ENCODE measurements around the gene MCF2L. TPM values are rescaled to one million over a fixed set of nuclear protein-coding genes. Genes with fewer than 3 reads are reported as not detected.
A peak's percentile ranks its signal among the peaks of the same experiment; 100 is the strongest.
"Not testable (repeated sequence)": the region's sequence is repeated elsewhere in the genome, so short reads cannot be mapped to it uniquely, and the experiment has no call there.

Gene MCF2L
- total RNA-seq, 1 donor from 2014 or later: 8.0 TPM

DNA sequence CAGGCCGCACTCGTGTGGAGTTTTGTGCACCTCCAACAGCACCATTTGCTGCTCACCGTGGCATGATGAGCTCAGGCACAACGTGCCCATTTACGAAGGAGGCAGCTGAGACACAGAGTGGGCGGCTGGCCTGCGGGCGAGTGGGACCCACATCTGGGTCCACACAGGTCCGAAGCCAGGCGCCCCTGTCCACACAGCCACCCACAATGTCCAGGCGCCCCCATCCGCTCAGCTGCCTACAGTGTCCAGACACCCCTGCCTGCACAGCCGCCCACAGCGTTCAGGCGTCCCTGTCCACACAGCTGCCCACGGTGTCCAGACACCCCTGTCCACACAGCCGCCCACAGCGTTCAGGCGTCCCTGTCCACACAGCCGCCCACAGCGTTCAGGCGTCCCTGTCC is 94.1 kb downstream of the MCF2L start:
- DNase-seq (ENCODE audit: low read depth in 2 of 2): no peak

DNA sequence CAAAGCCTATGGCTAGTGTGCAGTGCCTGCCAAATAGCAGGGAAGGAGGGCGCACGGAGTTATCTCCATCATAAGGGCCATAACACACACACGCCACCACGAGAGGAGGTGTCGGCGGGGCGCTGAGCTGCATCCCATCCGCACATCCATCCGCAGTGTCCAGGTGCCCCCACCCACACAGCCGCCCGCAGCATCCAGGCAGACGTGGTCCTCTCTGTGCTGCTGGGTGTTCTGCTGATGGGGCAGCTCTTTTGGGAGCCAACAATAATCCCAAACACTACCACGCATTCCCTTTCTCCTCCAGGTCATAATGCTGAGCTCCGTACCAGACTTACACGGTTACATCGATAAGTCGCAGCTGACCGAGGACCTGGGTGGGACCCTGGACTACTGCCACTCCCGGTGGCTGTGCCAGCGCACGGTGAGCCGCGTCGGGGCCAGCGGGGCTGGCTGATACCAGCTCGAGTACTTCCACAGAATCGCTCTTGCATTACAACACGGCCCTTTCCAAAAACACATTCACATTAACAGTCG is 95.1 kb downstream of the MCF2L start:
- no peak for DNase-seq (ENCODE audit: low read depth in 2 of 2)

DNA sequence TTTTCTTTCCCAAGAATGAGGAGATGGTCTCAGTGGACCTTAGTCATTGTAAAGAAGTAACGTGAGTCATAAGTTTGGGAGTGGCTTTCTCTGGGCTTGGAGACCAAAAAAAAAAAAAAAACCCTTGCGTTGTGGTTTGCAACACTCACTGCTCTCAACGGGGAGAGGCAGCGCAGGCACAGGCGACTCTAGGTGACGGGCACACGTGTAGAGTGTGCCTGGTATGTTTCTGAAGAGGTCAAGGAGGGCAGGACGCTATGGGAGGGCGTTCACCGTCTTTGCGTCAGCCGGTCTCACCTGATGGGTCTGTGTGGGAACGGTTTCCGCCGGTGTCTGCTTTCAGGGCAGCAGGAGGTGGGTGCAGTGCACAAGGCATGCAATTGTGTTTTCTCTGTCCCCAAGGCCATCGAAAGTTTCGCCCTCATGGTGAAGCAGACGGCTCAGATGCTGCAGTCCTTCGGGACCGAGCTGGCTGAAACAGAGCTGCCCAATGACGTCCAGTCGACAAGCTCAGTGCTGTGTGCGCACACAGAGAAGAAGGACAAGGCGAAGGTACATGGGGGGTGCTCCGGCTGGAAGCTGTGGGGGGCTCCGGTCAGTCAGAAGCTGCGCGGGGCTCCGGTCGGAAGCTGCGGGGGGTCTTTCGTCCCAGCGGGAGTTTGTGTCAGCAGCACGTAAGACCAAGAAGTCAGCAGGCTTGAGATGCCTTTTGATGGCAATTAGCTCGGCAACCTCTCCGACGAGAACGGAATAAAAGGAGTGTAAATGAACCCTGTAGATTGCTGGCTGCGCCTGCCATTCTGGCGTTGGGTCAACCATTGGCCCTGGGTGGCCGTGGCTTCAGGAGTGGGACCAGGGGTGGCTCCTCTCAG is 95.8 kb downstream of the MCF2L start:
- DNase-seq (ENCODE audit: low read depth in 2 of 2): no peak

DNA sequence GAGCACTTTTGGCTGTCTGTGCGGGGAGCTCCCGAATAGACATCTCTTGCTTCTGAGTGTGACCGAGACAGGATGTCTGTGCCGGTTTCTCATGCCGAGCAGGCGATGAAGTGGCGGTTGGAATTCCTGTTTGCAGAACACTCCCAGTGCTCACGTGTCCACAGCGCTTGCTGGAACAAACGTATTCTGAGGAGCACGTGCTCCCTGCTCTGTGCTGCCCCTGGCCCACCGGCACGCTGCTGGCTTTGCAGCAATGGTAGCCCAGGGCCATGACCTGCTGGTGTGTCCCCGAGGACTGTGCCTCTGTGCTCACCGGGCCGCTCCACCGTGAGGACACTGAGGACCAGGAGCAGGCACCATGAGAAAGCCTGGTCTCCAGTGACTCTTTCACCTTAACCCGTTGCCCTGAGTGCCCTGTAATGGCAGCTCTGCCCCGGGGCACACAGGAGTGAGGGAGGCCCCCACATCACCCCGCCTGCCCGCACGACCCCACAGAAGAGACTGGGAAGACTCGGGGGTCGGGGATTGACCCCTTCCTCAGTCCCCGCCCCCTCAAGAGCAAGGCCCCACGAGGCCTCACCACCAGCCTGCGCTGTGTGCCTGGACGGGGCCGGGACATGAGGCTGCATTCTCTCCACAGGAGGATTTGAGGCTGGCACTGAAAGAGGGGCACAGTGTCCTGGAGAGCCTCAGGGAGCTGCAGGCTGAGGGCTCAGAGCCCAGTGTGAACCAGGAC is 96.6 kb downstream of the MCF2L start:
- no peak for DNase-seq (ENCODE audit: low read depth in 2 of 2)

DNA sequence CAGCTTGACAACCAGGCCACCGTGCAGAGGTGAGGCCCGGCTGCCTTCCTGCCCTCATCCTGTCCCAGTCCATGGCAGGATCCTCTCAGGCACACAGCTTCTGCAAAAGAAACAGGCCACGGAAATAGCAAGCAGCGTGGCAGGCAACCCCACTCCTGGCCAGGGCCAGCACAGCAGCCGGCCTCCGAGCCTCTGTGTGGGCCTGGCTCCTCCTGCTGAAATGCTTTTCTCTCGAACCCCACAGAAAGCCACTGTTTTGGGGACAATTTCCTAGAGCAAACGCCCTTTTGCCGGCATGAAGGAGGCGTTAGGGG is 97.1 kb downstream of the MCF2L start:
- DNase-seq (ENCODE audit: low read depth in 2 of 2): no peak

DNA sequence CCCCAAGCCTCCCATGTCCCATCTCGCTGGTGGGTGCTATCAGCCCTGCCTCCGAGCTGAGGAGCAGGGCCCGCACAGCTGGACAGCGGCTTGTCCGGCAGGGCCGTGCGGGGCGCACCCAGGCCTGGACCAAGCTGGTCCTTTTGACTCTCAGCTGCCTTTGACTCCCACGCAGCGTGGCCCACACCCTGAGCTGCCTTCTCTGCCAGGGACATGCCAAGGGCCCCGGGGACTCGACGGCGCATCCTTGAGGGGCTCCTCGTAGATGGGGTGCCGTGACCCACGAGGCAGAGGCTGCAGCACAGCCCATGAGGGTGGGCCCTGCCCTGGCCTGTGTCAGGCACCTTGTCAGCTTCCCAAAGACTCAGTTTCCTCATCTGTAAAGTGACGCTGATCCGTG is 97.7 kb downstream of the MCF2L start:
- no peak for DNase-seq (ENCODE audit: low read depth in 2 of 2)

DNA sequence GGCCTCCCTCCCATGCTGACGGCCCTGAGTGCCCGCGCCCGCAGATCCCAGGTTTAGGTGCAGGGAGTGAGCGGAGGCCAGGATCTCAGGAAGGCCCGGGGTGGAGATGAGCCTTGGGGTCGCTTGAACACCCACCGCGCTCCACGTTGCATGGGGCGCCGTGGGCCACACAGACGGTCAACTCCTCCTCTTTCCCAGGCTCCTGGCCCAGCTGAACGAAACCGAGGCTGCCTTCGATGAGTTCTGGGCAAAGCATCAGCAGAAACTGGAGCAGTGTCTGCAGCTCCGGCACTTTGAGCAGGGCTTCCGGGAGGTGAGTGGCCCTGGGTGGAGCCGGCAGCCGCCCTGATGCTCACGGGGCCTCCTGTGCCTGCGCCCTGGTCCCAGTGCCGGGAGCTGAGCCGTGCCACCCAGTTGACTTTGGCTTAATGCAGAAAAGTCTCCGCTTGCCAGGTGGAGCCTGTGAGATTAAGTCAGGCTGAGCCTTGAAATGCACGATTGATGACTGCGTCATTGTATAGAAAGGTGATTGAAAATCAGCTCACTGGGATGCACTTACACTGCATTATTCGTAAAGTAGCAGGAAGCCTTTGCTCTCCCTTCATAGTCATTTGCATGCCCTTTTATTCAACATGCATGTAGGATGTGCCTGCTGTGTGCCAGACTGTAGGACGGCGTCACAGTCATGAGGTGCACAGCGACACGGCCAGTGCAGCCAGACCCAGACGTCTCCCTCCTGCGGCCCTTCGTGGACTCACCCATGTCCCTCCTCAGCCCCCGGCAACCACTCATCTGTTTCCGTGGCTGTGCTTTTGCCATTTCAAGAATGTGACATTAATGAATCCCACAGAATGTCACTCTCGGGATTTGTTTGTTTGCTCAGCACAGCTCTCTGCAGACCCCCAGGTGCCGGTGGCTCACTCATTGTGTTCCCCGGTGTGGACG is 101.1 kb downstream of the MCF2L start:
- no peak for DNase-seq (ENCODE audit: low read depth in 2 of 2)

DNA sequence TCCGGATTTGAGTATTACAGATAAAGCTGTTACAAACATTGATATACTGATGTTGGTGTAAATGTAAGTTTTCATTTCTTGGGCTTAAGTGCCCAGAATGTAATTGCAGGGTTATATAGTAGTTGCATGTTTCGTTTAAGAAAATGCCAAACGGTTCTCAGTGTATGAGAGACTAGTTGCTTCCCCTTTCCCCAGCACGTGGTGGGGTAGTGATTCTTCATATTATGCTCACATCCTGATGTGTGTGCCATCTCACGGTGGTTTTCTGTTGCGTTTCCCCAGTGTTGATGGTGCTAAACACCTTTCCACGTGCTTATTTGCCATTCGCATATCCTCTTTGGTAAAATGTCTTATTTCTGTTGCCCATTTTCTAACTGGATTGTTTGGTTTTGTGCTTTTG is 101.8 kb downstream of the MCF2L start:
- no peak for DNase-seq (ENCODE audit: low read depth in 2 of 2)

DNA sequence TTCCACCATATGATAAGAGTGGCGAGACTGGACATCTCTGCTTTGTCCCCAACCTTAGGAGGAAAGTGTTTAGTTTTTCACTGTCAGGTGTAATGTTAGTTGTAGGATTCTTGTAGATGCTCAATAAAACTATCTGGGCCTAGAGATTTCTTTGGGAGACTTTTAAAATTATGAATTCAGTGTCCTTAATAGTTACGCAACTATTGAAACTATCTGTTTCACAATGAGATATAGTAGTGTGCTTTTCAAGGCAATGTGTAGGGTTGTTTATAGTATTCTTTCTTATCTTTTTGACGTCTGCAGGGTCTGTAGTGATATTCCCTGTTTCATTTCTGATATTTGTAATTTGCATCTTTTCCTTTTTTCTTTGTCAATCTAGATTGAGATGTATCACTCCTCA is 103.4 kb downstream of the MCF2L start:
- DNase-seq (ENCODE audit: low read depth in 2 of 2): no peak

DNA sequence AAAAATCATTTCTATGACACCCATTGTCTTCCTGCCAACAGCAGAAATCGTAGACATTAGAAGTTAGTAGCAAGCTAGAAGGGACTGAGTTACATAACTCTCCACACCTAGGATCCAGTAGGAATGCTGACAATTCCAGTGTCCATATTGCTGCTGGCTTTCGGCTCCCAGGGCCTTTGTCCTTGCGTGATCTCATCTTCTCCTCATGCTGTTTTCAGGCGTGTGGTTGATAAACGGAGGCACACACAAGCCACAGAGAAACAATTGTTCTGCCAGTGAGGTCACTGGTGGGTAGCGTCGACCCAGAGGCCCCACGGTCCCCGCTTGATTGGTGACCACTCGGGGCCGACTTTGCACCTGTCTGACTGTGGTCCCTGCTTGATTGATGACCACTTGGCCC is 104.9 kb downstream of the MCF2L start:
- no peak for DNase-seq (ENCODE audit: low read depth in 2 of 2)

DNA sequence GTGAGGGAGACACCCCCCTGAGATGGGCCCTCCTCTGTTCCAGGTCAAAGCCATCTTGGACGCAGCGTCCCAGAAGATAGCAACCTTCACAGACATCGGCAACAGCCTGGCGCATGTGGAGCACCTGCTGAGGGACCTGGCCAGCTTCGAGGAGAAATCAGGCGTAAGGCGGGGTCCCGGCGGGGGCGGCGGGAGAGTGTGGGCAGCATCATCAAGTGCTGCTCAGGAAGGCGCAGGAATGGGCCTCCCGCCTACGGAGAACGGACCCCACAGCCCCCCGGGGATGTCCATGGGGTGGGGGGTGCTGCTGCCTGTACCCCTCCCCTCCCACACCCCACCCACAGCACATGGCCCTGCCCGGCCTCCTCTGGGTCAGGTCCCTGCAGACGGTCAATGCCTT is 105.4 kb downstream of the MCF2L start:
- DNase-seq (ENCODE audit: low read depth in 2 of 2): no peak

DNA sequence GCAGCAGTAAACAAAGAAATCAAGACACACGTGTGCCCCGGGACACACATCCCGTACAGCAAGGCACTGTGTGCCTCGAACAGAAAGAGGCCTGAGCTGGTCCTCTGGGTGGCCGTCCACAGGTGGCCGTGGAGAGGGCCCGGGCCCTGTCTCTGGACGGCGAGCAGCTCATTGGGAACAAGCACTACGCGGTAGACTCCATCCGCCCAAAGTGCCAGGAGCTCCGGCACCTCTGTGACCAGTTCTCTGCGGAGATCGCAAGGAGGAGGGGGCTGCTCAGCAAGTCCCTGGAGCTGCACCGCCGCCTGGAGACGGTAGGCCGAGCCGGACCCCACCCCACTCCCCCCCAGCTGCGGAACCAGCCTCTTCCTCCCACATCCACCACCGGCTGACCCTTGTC is 105.9 kb downstream of the MCF2L start:
- DNase-seq (ENCODE audit: low read depth in 2 of 2): no peak

DNA sequence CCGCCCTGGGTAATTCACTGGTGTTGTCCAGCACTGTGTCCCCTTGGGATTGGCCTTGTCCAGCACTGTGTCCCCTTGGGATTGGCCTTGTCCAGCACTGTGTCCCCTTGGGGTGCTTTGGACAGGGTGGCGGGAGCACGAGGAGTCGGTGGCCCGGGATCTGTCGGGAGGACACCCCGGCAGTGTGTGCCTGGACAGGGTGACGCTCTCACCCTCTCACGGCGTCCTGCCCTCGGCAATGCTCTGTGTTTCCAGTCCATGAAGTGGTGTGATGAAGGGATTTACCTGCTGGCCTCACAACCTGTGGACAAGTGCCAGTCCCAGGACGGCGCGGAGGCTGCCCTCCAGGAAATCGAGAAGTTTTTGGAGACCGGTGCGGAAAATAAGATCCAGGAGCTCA is 106.7 kb downstream of the MCF2L start:
- DNase-seq (ENCODE audit: low read depth in 2 of 2): no peak

DNA sequence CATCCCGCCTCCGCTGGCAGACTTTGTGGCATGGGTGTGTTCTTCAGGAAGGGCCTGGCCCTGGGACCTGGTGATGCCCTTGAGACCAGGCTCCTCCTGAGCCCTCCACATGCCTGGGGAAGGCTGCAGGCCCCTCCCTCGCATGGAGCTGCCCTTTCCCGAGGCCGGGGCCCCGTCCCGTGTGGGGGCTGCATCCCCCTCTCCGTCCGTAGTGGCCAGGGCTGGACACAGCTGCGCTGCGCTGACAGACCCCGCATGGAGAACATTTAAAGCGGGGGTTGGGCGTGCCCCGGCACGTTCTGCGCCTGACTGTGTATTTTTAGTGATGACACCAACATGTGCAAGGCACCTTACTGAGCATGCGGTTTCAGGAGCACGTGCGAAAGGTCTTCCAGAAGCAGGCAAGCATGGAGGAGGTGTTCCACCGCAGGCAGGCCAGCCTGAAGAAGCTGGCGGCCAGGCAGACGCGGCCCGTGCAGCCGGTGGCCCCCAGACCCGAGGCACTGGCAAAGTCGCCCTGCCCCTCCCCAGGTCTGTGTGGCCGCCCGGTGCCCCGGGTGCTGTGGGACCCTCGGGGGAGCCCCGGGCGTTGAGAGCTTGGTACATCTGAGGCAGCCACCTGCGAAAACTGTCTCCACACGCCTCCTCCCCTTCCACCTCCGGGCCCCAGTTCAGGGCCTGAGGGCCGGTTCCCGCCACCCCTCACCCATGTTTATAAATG is 107.8 kb downstream of the MCF2L start:
- no peak for DNase-seq (ENCODE audit: low read depth in 2 of 2)

DNA sequence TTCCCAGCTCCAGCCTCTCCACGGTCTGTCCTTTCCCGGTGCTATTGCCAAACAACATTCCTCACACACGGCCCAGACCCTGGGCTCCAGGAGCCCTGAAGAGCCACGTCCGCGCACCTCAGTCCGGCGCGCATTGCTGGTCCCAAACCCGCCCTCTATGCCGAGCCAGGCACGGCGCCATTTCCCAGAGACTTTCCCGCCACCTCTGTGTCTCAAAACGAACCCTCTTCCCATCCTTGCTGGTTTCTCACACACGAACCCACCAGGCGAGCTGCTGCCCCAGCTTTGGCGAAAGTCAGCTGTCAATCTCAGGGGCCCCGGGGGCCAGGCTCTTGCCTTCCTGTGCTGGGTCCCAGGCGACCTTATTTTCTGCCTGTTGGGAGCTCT is 108.5 kb downstream of the MCF2L start:
- DNase-seq (ENCODE audit: low read depth in 2 of 2): no peak

DNA sequence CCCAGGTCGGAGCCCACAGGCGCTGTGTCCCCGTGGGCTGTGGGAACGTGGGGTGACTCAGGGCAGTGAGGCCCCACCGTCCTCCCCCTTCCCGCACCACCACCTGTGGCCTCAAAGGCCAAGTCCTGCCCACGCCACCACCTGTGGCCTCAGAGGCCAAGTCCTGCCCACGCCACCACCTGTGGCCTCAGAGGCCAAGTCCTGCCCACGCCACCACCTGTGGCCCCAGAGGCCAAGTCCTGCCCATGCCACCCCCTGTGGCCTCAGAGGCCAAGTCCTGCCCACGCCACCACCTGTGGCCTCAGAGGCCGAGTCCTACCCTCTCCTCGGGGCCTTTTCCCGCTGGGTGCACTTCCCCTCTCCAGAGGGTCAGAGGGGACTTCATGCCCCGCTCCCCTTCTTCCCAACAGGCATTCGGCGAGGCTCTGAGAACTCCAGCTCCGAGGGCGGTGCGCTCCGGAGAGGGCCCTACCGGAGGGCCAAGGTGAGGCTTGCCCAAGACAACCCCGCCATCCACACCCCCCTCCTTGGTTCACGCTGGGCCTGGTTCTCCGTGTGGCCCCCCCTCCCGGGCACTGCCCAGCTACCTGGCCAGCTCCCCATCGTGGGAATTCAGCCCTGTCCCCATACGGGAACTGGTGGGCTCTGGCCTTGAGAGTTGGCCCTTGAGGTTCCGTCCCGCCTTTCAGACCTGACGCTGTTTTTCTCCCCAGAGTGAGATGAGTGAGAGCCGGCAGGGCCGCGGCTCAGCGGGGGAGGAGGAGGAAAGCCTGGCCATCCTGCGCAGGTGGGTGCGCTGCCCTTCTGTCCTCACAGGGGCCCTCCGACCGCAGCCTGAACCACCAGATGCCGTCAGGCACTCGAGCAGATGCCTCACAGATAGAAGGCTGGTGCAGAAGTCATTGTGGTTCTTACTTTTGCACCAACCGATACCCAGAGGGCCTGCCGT is 109.2 kb downstream of the MCF2L start:
- DNase-seq (ENCODE audit: low read depth in 2 of 2): no peak

DNA sequence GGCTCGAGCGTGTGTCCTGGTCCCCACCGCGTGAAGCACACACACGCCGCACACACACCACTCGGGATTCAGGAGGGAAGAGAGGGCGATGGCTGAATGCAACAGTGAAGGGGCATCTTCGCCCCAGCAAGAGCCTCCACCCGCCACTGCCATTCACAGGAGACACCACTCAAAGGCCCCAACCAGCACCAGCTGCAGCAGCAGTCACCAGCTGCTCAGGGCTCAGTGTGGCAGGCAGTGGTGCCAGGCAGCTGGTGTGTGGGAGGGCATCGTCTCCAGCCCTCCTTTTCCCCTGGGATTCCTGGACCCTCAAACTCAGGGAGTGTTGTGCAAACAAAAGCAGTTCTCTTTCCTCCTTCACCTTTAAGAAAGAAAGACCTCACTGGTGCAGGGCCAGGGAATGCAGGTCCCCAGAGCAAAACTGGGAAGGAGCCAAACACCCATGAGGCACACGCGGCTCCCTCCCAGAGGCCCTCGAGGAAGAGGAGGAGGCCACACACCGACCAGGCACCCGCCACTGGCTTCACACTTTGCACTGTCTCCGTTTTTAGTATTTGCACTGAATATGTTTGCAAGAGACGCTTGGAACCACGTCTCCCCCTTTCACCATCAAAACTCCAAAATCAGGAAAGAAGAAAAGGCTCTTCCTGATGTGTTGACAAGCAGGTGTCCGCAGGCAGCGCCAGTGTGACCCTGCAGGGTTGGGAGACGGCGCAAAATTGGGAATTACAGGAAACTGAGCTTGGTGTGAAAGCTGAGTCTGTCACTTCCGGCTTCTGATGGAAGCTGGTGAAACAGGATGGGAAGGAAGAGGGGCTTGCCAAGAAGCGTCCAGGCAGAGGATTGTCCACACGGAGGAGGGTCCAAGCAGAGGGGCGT is 110.1 kb downstream of the MCF2L start:
- peak; percentile 12 to 28 for DNase-seq (ENCODE audit: low read depth in 2 of 2)

DNA sequence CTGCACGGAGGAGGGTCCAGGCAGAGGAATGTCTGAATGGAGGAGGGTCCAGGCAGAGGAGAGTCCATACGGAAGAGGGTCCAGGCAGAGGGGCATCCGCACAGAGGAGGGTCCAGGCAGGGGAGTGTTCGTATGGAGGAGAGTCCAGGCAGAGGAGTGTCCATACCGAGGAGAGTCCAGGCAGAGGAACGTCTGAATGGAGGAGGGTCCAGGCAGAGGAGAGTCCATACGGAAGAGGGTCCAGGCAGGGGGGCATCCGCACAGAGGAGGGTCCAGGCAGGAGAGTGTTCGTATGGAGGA is 110.7 kb downstream of the MCF2L start:
- not testable (repeated sequence) for DNase-seq (ENCODE audit: low read depth in 2 of 2)

DNA sequence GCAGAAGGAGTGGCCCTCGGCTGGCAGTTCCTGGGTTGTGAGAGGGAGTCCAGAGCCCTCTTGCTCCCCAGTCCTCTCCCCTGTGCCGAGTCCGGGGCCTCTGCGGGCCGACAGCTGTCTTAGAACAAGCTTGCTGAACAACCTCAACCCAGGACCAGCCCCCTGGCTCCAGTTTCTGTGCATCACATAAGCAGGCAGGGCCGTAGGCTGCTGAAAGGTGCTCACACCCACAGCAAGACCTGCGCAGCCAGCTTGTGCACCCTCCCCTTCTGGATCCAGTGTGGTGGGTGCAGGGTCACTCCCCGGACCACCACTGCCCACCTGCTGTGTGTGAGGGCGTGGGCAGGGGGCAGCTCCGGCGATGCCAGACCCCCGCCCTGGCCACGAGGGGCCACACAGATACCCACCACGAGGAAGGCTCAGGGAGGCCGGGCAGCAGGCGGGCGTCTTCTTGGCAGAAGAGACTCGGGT is 111.4 kb downstream of the MCF2L start:
- DNase-seq (ENCODE audit: low read depth in 2 of 2): no peak
